Progenitor cell of endocrine pancreas (in vitro differentiated cells): ENCODE results near the gene MAS1. TPM values are rescaled to one million over a fixed set of nuclear protein-coding genes. Genes with fewer than 3 reads are reported as not detected.
"Not testable (repeated sequence)": the region's sequence is repeated elsewhere in the genome, so short reads cannot be mapped to it uniquely, and the experiment has no call there.

Experiments used
- DNase-seq: peaks from one replicate; pipeline ENCODE4 v3.0.0; 2021; ENCODE audit warnings: low spot score; ENCODE audit not compliant: unreplicated experiment
- H3K27ac Mint-ChIP-seq: 2 replicates; pipeline ENCODE4 v1.8.0; 2021; ENCODE audit warnings: mild to moderate bottlenecking, moderate library complexity, mixed read lengths
- H3K27me3 Mint-ChIP-seq: 2 replicates; pipeline ENCODE4 v1.8.0; 2021; ENCODE audit warnings: mixed read lengths
- H3K36me3 Mint-ChIP-seq: 2 replicates; pipeline ENCODE4 v1.8.0; 2022; ENCODE audit warnings: mixed read lengths; ENCODE audit not compliant: insufficient read depth
- H3K4me1 Mint-ChIP-seq: 2 replicates; pipeline ENCODE4 v1.8.0; 2021; ENCODE audit warnings: low read depth, mixed read lengths
- H3K4me3 Mint-ChIP-seq: 2 replicates; pipeline ENCODE4 v1.8.0; 2021; ENCODE audit warnings: low read depth, mild to moderate bottlenecking, moderate library complexity, mixed read lengths
- H3K9me3 Mint-ChIP-seq: 2 replicates; pipeline ENCODE4 v1.8.0; 2021; ENCODE audit warnings: low read depth, mixed read lengths
- CTCF ChIP-seq: fragments of 200-600 bp; sonication (generic); IDR thresholded peaks from one replicate; pipeline ENCODE4 v1.5.0; 2021; ENCODE audit warnings: antibody characterized with exemption, mild to moderate bottlenecking; ENCODE audit not compliant: unreplicated experiment
- long read RNA-seq: library from polyadenylated mRNA; unstranded; transcript quantifications from one replicate; pipeline ENCODE4 v2.0.0, GENCODE V29; 2020
- total RNA-seq: library from RNA; stranded (reverse); gene quantifications from 2 replicates; pipeline ENCODE4 v1.2.1, GENCODE V29; 2021

The MAS1 gene
- not detected in 2 replicates for total RNA-seq
- long read RNA-seq, result 0 reads

DNA sequence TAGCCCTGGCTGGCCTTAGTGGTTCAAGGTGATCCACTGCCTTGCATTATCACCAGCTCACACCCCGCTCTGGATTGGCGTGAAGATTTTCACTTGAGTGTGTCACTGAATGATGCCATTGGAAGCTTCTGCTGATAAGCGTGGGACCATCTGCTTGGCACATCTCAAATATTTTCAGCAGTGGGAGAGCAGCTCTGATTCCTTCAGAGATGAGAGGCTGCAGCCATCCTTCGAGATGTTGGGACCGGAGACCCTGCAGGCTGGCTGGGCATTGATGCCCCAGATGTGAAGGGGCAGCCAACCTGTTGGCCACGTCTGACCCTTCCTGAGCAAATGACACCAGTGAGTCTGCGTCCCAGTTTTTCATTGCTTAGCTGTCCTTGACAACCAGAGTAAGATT is at the start of gene MAS1:
MAS1 (plus strand) TSS at position 197 of the 400 bp plus-strand sequence. CDS start 15,968 bp downstream, outside the sequence.
- no peak within 1 kb of the TSS for H3K27ac Mint-ChIP-seq
- no peak within 1 kb of the TSS for H3K4me3 Mint-ChIP-seq
- peaks cover 55% of the 10 kb centered on the region for H3K27me3 Mint-ChIP-seq
- no peak for TF ChIP-seq CTCF
- peaks cover 16% of the 10 kb centered on the region for H3K4me1 Mint-ChIP-seq
- H3K36me3 Mint-ChIP-seq, result no peaks in the 10 kb centered on the region
- no peaks in the 10 kb centered on the region for H3K9me3 Mint-ChIP-seq
- no peak for DNase-seq

- no peak for DNase-seq
- no peak overlapping the region for H3K27ac Mint-ChIP-seq
- H3K9me3 Mint-ChIP-seq, result no peaks in the 10 kb centered on the region
- peak; percentile 43 for TF ChIP-seq CTCF
- H3K36me3 Mint-ChIP-seq, result no peaks in the 10 kb centered on the region
- H3K27me3 Mint-ChIP-seq, result no peaks in the 10 kb centered on the region
- no peaks in the 10 kb centered on the region for H3K4me1 Mint-ChIP-seq
- no peak overlapping the region for H3K4me3 Mint-ChIP-seq
Observed at GRCh38 chr6:159842035-159842434, 48.8 kb upstream of the MAS1 start.

GRCh38 chr6:159844737-159845645 is 45.8 kb upstream of the MAS1 start:
- no peak for TF ChIP-seq CTCF
- no peaks in the 10 kb centered on the region for H3K36me3 Mint-ChIP-seq
- H3K4me1 Mint-ChIP-seq, result no peaks in the 10 kb centered on the region
- no peak for DNase-seq
- H3K27me3 Mint-ChIP-seq, result no peaks in the 10 kb centered on the region
- H3K9me3 Mint-ChIP-seq, result peaks cover 8% of the 10 kb centered on the region
- H3K4me3 Mint-ChIP-seq, result no peak overlapping the region
- no peak overlapping the region for H3K27ac Mint-ChIP-seq

- H3K36me3 Mint-ChIP-seq, H3K9me3 Mint-ChIP-seq, H3K4me1 Mint-ChIP-seq, DNase-seq, H3K27ac Mint-ChIP-seq, H3K4me3 Mint-ChIP-seq, H3K27me3 Mint-ChIP-seq: not testable (repeated sequence)
Observed at GRCh38 chr6:159848552-159848951, 42.2 kb upstream of the MAS1 start.

DNA sequence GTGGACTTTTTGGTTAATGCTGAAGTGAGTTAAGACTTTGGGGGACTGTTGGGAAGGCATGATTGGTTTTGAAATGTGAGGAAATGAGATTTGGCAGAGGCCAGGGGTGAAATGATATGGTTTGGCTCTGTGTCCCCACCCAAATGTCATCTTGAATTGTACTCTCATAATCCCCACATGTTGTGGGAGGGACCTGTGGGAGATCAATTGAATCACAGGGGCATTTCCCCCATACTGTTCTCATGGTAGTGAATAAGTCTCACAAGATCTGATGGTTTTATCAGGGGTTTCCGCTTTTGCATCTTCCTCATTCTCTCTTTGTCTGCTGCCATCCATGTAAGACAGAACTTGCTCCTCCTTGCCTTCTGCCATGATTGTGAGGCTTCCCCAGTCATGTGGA is 40.9 kb upstream of the MAS1 start:
- H3K4me1 Mint-ChIP-seq, H3K36me3 Mint-ChIP-seq, H3K9me3 Mint-ChIP-seq, H3K27me3 Mint-ChIP-seq, H3K27ac Mint-ChIP-seq, H3K4me3 Mint-ChIP-seq, DNase-seq: not testable (repeated sequence)

DNA sequence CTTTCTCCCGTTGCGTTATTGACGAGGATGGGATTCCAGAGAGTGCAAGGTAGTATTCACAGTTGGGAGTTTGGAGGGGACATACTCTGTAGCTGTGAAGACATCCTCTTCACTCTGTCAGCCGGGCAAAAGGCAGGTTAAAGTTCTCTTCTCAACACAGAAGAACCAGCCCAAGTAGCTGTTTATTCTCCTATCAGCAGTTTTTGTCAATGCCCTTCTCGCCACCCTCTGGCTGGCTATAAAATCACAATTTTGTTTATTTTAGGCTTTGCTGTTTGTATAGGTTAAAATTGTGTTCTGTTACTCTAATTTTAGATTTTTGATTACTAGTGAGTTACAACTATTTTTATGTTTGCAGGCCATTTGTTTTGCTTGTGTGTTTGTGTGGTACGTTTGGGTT is 37.9 kb upstream of the MAS1 start:
- H3K9me3 Mint-ChIP-seq, result peaks cover 8% of the 10 kb centered on the region
- no peaks in the 10 kb centered on the region for H3K4me1 Mint-ChIP-seq
- H3K4me3 Mint-ChIP-seq, result no peak overlapping the region
- no peaks in the 10 kb centered on the region for H3K36me3 Mint-ChIP-seq
- H3K27ac Mint-ChIP-seq, result no peak overlapping the region
- DNase-seq, result no peak
- peaks cover 9% of the 10 kb centered on the region for H3K27me3 Mint-ChIP-seq
- TF ChIP-seq CTCF, result peak; percentile 22
